Liver (tissue), 9 donors: Measurements from ENCODE around the gene OAS1. TPM values are rescaled to one million over a fixed set of nuclear protein-coding genes. Genes with fewer than 3 reads are reported as not detected.

Source experiments
- DNase-seq: peaks from one replicate; pipeline ENCODE4 v3.0.0-alpha.2; 2017; ENCODE audit warnings: low spot score
- H3K27ac ChIP-seq, 2 donors: one replicate each; pipeline ENCODE4 v1.7.0; 2013; ENCODE audit warnings: inconsistent platforms in 2 of 2, low read length in 2 of 2, control low read depth in 1 of 2, low read depth in 1 of 2, mild to moderate bottlenecking in 1 of 2
- H3K27me3 ChIP-seq, 4 donors: one replicate each; pipeline versions ENCODE4 v1.6.1 to v1.7.0; 2013; ENCODE audit warnings: low read length in 3 of 4, inconsistent platforms in 1 of 4, mild to moderate bottlenecking in 1 of 4, moderate library complexity in 1 of 4; ENCODE audit not compliant: control insufficient read depth in 4 of 4, insufficient read depth in 4 of 4
- H3K36me3 ChIP-seq, 4 donors: one replicate each; pipeline versions ENCODE4 v1.6.1 to v1.7.0; 2013; ENCODE audit warnings: low read length in 3 of 4, mild to moderate bottlenecking in 3 of 4, low read depth in 1 of 4, moderate library complexity in 1 of 4; ENCODE audit not compliant: control insufficient read depth in 4 of 4, insufficient read depth in 3 of 4
- H3K4me1 ChIP-seq, 4 donors: one replicate each; pipeline versions ENCODE4 v1.6.1 to v1.7.0; 2013; ENCODE audit warnings: low read length in 3 of 4, mild to moderate bottlenecking in 3 of 4, moderate library complexity in 1 of 4; ENCODE audit not compliant: control insufficient read depth in 4 of 4, insufficient read depth in 4 of 4
- H3K4me3 ChIP-seq, 3 donors: one replicate each; pipeline versions ENCODE4 v1.6.1 to v1.7.0; 2013; ENCODE audit warnings: low read length in 3 of 3, control low read depth in 1 of 3, low read depth in 1 of 3, mild to moderate bottlenecking in 1 of 3
- H3K9ac ChIP-seq, 2 donors: one replicate each; pipeline ENCODE4 v1.7.0; 2013; ENCODE audit warnings: low read length in 2 of 2, mild to moderate bottlenecking in 2 of 2, moderate library complexity in 2 of 2, control low read depth in 1 of 2, low read depth in 1 of 2
- H3K9me3 ChIP-seq, 4 donors: one replicate each; pipeline versions ENCODE4 v1.6.1 to v1.7.0; 2013; ENCODE audit warnings: low read length in 3 of 4; ENCODE audit not compliant: control insufficient read depth in 4 of 4
- ATF3 ChIP-seq: IDR thresholded peaks from 2 replicates; pipeline ENCODE4 v1.6.1; 2016; ENCODE audit warnings: antibody characterized with exemption
- CTCF ChIP-seq: fragments of 150-350 bp; IDR thresholded peaks from 2 replicates; pipeline ENCODE4 v1.5.1; 2017; ENCODE audit warnings: improper control_type of control experiment, low read depth, low read length; ENCODE audit not compliant: missing input control
- EGR1 ChIP-seq, 2 donors: IDR thresholded peaks; 2 replicates each; pipeline ENCODE4 v1.6.1; 2016 to 2018; ENCODE audit warnings: antibody characterized with exemption in 2 of 2, low read depth in 2 of 2
- FOXA1 ChIP-seq: IDR thresholded peaks from 2 replicates; pipeline ENCODE4 v1.6.1; 2016; ENCODE audit warnings: antibody characterized with exemption
- FOXA2 ChIP-seq: IDR thresholded peaks from 2 replicates; pipeline ENCODE4 v1.6.1; 2016; ENCODE audit warnings: antibody characterized with exemption
- GABPA ChIP-seq, 2 donors: IDR thresholded peaks in 1 of 2; conservative IDR thresholded peaks in 1 of 2; 2 replicates each; pipeline ENCODE4 v1.6.1; 2016; ENCODE audit warnings: antibody characterized with exemption in 2 of 2, mild to moderate bottlenecking in 1 of 2, moderate library complexity in 1 of 2
- HNF4A ChIP-seq, 2 donors: conservative IDR thresholded peaks; 2 replicates each; pipeline ENCODE4 v1.6.1; 2016; ENCODE audit warnings: antibody characterized with exemption in 2 of 2, mild to moderate bottlenecking in 2 of 2
- HNF4G ChIP-seq: IDR thresholded peaks from 2 replicates; pipeline ENCODE4 v1.6.1; 2016; ENCODE audit warnings: antibody characterized with exemption
- JUND ChIP-seq, 2 donors: IDR thresholded peaks; 2 replicates each; pipeline ENCODE4 v1.6.1; 2016; ENCODE audit warnings: antibody characterized with exemption in 2 of 2
- MAX ChIP-seq: IDR thresholded peaks from 2 replicates; pipeline ENCODE4 v1.6.1; 2016; ENCODE audit warnings: antibody characterized with exemption
- NR2F2 ChIP-seq: IDR thresholded peaks from 2 replicates; pipeline ENCODE4 v1.6.1; 2016; ENCODE audit warnings: antibody characterized with exemption
- RAD21 ChIP-seq, 2 donors: IDR thresholded peaks; 2 replicates each; pipeline ENCODE4 v1.6.1; 2016; ENCODE audit warnings: antibody characterized with exemption in 2 of 2, mild to moderate bottlenecking in 2 of 2
- REST ChIP-seq: IDR thresholded peaks from 2 replicates; pipeline ENCODE4 v1.6.1; 2016; ENCODE audit warnings: antibody characterized with exemption, mild to moderate bottlenecking
- RXRA ChIP-seq, 2 donors: IDR thresholded peaks; 2 replicates each; pipeline ENCODE4 v1.6.1; 2017 to 2018; ENCODE audit warnings: antibody characterized with exemption in 2 of 2, mild to moderate bottlenecking in 1 of 2
- SP1 ChIP-seq: IDR thresholded peaks from 2 replicates; pipeline ENCODE4 v1.6.1; 2018; ENCODE audit warnings: antibody characterized with exemption, mild to moderate bottlenecking
- TAF1 ChIP-seq: conservative IDR thresholded peaks from 2 replicates; pipeline ENCODE4 v1.6.1; 2016; ENCODE audit warnings: antibody characterized with exemption, mild to moderate bottlenecking
- YY1 ChIP-seq: IDR thresholded peaks from 2 replicates; pipeline ENCODE4 v1.6.1; 2016; ENCODE audit warnings: antibody characterized with exemption, mild to moderate bottlenecking
- ZBTB33 ChIP-seq: IDR thresholded peaks from 2 replicates; pipeline ENCODE4 v1.6.1; 2016; ENCODE audit warnings: antibody characterized with exemption
- WGBS: extraction: QIAGEN DNeasy Blood & Tissue Kit; methylation state at CpG from one replicate; pipeline ENCODE4 v1.1.7; 2013; 5-methylcytosine and 5-hydroxymethylcytosine counted together
- polyA plus RNA-seq, 2 donors: library from polyadenylated mRNA; stranded (reverse) in 1 of 2; unstranded in 1 of 2; fragments of 200-250 nt in 1 of 2; fragments of >200 nt in 1 of 2; fragmentation: Nextera tagmentation in 1 of 2; extraction: Ambion mirVana in 1 of 2; gene quantifications; one replicate each; pipeline versions ENCODE4 v1.2.1 to v1.2.3, GENCODE V29; 2013 to 2015
- total RNA-seq, 2 donors: library from RNA; depleted of rRNA; stranded (reverse); fragments of >200 nt; gene quantifications; one replicate each; pipeline ENCODE4 v1.2.3, GENCODE V29; 2014
- donor health status: healthy.
- donor health status: healthy.
- donor health status: healthy.
- donor health status: healthy.
- donor health status: healthy.

Gene OAS1
- total and polyA plus RNA-seq, 4 donors = 20.5 to 26.0 (median 23.4) TPM

- Histone ChIP-seq H3K4me1 (peaks cover 5 to 47% (median 42%) of the 10 kb centered on the region in 4 donors), H3K27ac (no peak overlapping the region), H3K9ac (no peak overlapping the region), H3K9me3 (no peaks in the 10 kb centered on the region), H3K27me3 (no peaks in the 10 kb centered on the region), H3K36me3 (no peaks in the 10 kb centered on the region), H3K4me3 (no peak overlapping the region)
- TF ChIP-seq FOXA2 (no peak), NR2F2 (peak; percentile 35)
- DNase-seq = no peak
Observed at GRCh38 chr12:112904571-112904970, 2.2 kb upstream of the OAS1 start.

- no peaks in the 10 kb centered on the region for H3K9me3 ChIP-seq
- no peaks in the 10 kb centered on the region for H3K27me3 ChIP-seq
- 72% methylated on average over 4 of the region's 4 CpGs for WGBS
- DNase-seq = no peak
- no peaks in the 10 kb centered on the region for H3K36me3 ChIP-seq
- peak overlapping the region in 1 of 2 donors; percentile 26 for H3K9ac ChIP-seq
- no peak for TF ChIP-seq RAD21 (IDR thresholded peaks at IDR 0.05)
- TF ChIP-seq CTCF = no peak
- TF ChIP-seq GABPA (IDR thresholded peaks at IDR 0.05 in 1 of 2, conservative IDR thresholded peaks at IDR 0.05 in 1 of 2) = no peak
- no peak for TF ChIP-seq HNF4A (conservative IDR thresholded peaks at IDR 0.05)
- TF ChIP-seq TAF1 = no peak
- no peak for TF ChIP-seq MAX
- TF ChIP-seq YY1 = no peak
- no peak for TF ChIP-seq SP1
- no peak for TF ChIP-seq ATF3
- TF ChIP-seq RXRA (IDR thresholded peaks at IDR 0.05) = no peak
- TF ChIP-seq FOXA2 = no peak
- TF ChIP-seq HNF4G = no peak
- no peak for TF ChIP-seq FOXA1
- no peak for TF ChIP-seq JUND (IDR thresholded peaks at IDR 0.05)
- no peak for TF ChIP-seq REST
- TF ChIP-seq ZBTB33 = no peak
- no peak for TF ChIP-seq EGR1 (IDR thresholded peaks at IDR 0.05; ENCODE audit: low read depth in 2 of 2)
- TF ChIP-seq NR2F2 = no peak
- peaks cover 5 to 43% (median 41%) of the 10 kb centered on the region in 4 donors for H3K4me1 ChIP-seq
- H3K27ac ChIP-seq = peak overlapping the region; percentile 30 to 92
- no peak overlapping the region for H3K4me3 ChIP-seq
Observed at GRCh38 chr12:112905451-112906089, 1.2 kb upstream of the OAS1 start.
